Mucosa of descending colon (tissue), 3 donors: ENCODE results near the gene LMNTD2. TPM values are rescaled to one million over a fixed set of nuclear protein-coding genes. Genes with fewer than 3 reads are reported as not detected.

Source experiments
- ATAC-seq: fragments of 200-7000 bp; cut with Tn5 transposase; one replicate; pipeline ENCODE4 v1.9.1; 2020; ENCODE audit warnings: mild to moderate bottlenecking, moderate library complexity
- DNase-seq, 3 donors: peaks; one replicate each; pipeline ENCODE4 v3.0.0-alpha.2; 2020
- H3K36me3 ChIP-seq: fragments of 200-600 bp; one replicate; pipeline ENCODE4 v1.8.0; 2021; ENCODE audit warnings: low read depth, mild to moderate bottlenecking
- H3K4me1 ChIP-seq: fragments of 200-600 bp; one replicate; pipeline ENCODE4 v1.8.0; 2021; ENCODE audit warnings: low read depth, mild to moderate bottlenecking
- H3K4me3 ChIP-seq: fragments of 200-600 bp; one replicate; pipeline ENCODE4 v1.8.0; 2021; ENCODE audit warnings: mild to moderate bottlenecking
- H3K9me3 ChIP-seq: fragments of 200-600 bp; one replicate; pipeline ENCODE4 v1.8.0; 2021; ENCODE audit warnings: mild to moderate bottlenecking
- CTCF ChIP-seq: fragments of 200-600 bp; IDR thresholded peaks from one replicate; pipeline ENCODE4 v1.8.0; 2022; ENCODE audit warnings: antibody characterized with exemption, mild to moderate bottlenecking
- intact Hi-C, 2 donors: fragments of 100-400 bp; cut with DNase I in 1 of 2; cut with micrococcal nuclease in 1 of 2; formaldehyde crosslinking; loops; one replicate each; pipeline versions ENCODE4 v1.11.0 to v1.11.1; 2022; cut with DNase I, micrococcal nuclease
- total RNA-seq, 3 donors: library from RNA; stranded (reverse); fragmentation: NEBNext Ultra II Directional in 2 of 3; extraction: Animal tissue kit (Norgen Biotek cat#: 25700) in 2 of 3; gene quantifications; one replicate each; pipeline versions ENCODE4 v1.2.1 to v1.2.4, GENCODE V29; 2021 to 2023
- donor health status: DM: no; HTN: no; CAD: no; lungs with moderate emphysema.
- donor health status: DM: no; HTN: no; CAD: no.
- donor health status: DM: no; HTN: yes; CAD: no.

Gene LMNTD2
- total RNA-seq, 3 donors from 2014 or later: 5.4 to 19.1 (median 10.7) TPM

GRCh38 chr11:573146-573759 is 12.7 kb upstream of the LMNTD2 start:
- TF ChIP-seq CTCF: no peak
- ATAC-seq: no peak

DNA sequence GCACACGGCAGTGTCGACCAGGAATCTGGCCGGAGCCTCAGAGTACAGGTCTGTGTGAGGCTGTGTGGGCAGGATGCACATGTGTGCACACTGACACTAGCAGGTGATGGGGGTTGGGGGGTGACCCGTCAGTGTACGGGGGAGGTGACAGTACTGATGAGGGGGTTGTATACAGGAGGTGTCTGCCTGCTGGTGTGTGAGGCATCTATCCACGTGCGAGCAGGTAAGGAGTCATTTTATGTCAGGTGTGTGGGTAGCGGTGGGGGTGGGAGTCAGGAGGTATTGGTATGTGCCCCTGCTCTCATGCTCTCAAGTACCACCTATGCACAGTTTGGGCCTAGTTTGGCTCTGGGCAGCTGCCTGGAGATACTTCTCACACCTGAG is 11.3 kb upstream of the LMNTD2 start:
- no peak for DNase-seq
- Histone ChIP-seq H3K9me3 (no peaks in the 10 kb centered on the region), H3K36me3 (peaks cover 3% of the 10 kb centered on the region), H3K4me1 (peaks cover 24% of the 10 kb centered on the region), H3K4me3 (no peak overlapping the region)
- no peak for ATAC-seq
- no peak for TF ChIP-seq CTCF
- intact Hi-C loops: no loop called here

More at GRCh38 chr11:573146-573759, 12.7 kb upstream of the LMNTD2 start:
- peaks cover 23% of the 10 kb centered on the region for H3K4me1 ChIP-seq
- H3K4me3 ChIP-seq: no peak overlapping the region
- H3K9me3 ChIP-seq: no peaks in the 10 kb centered on the region
- intact Hi-C loops: no loop called here
- no peak for DNase-seq
- H3K36me3 ChIP-seq: peaks cover 2% of the 10 kb centered on the region

DNA sequence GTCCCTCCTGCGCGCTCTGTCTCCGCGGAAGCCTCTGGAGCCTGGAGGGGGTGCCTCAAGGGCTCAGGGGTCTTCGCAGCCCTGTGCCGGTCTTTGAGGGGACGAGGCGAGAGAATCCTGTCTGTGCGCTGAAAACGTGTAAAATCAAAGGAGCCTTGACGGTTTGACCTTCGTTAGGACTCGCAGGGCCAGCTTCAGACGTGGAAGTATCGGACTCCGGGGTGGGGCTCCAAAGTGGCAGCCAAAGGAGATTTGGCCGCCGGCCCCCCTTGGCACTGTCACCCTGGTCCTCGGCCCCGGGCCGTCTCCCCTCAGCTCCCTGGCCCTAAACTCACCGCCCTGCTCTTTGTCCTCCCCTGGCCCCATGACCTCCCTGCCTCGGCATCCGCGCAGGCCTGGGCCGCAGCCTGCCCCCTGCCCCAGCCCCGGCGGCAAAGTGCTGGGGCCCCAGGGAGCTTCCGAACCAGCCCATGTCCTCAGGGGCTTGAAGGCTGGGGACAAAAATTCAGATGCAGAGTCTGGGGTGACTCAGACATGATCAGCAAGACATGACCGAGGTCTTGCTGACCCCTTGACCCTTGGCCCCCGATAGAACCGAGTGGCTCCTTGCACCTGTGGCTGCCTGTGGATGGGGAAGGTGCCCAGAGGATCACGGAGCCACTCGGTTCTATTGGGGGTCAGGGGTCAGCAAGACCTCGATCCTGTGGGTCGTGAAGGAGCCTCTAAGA is 8.8 kb upstream of the LMNTD2 start:
- ATAC-seq: no peak
- H3K36me3 ChIP-seq: peaks cover 3% of the 10 kb centered on the region
- peak in 2 of 3 donors; percentile 64 to 70 for DNase-seq
- no peak for TF ChIP-seq CTCF
- H3K4me3 ChIP-seq: peak overlapping the region; percentile 40
- no peaks in the 10 kb centered on the region for H3K9me3 ChIP-seq
- peaks cover 15% of the 10 kb centered on the region for H3K4me1 ChIP-seq
- intact Hi-C loops: no loop called here

- Histone ChIP-seq H3K4me1 (peaks cover 20% of the 10 kb centered on the region), H3K4me3 (peak overlapping the region; percentile 40), H3K36me3 (peaks cover 3% of the 10 kb centered on the region), H3K9me3 (no peaks in the 10 kb centered on the region)
- DNase-seq: peak; percentile 93 to 98 (median 96)
- intact Hi-C loops: no loop called here
- TF ChIP-seq CTCF: no peak
- ATAC-seq: peak; percentile 92
Observed at GRCh38 chr11:568306-569157, 8.0 kb upstream of the LMNTD2 start.

DNA sequence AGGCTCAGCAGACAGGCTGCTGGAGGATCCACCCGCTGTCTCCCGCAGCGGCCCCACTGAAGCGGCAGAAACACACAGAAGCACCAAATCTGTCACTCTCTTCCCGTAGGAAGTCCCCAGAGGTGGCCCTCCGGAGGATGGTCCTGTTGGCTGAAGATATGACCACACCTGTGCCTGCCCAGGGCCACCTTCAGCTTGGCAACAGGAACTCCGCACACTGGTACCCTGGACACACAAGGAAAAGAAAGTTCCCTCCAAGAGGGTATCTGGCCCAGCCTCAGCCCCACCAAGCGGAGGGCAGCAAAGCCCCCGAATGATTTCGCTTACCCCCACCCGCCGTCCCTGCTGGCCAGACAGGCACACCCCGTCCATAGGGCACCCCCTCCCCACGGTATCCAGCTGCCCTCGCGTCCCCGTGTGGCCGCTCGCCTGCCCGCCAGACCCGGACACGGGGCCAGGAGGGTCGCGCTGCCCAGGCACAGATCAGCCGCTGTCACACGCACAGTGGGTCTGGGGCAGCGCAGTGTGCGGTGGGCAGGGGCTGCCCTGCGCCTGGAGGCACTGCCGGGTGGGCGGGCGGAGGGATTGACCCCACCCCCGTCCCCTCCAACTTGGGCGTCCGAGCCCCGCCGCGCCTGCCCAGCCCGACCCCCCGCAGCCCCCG is 7.2 kb upstream of the LMNTD2 start:
- DNase-seq: peak in 1 of 3 donors; percentile 74
- Histone ChIP-seq H3K4me1 (peaks cover 20% of the 10 kb centered on the region), H3K9me3 (no peaks in the 10 kb centered on the region), H3K36me3 (peaks cover 3% of the 10 kb centered on the region), H3K4me3 (peak overlapping the region; percentile 40)
- TF ChIP-seq CTCF: no peak
- intact Hi-C loops: no loop called here
- ATAC-seq: peak; percentile 0
